Spleen (tissue), 11 donors: ENCODE data around the gene ADARB2. TPM values are rescaled to one million over a fixed set of nuclear protein-coding genes. Genes with fewer than 3 reads are reported as not detected.
"Not testable (repeated sequence)": the region's sequence is repeated elsewhere in the genome, so short reads cannot be mapped to it uniquely, and the experiment has no call there.

Experiments
- DNase-seq: peaks from one replicate; pipeline ENCODE4 v3.0.0-alpha.2; 2020
- H3K27ac ChIP-seq, 8 donors: fragments of 200-600 bp; sonication (generic) in 7 of 8; 1 replicate in 4 of 8; 2 replicates in 4 of 8; pipeline versions ENCODE4 v1.5.0 to v1.8.0; 2016 to 2021; ENCODE audit warnings: inconsistent platforms in 4 of 8, mild to moderate bottlenecking in 4 of 8, moderate library complexity in 1 of 8
- H3K27me3 ChIP-seq, 7 donors: fragments of 200-600 bp; sonication (generic) in 6 of 7; replicated peaks in 1 of 7; 1 replicate in 4 of 7; 2 replicates in 3 of 7; pipeline versions ENCODE4 v1.5.0 to v1.8.0; 2016 to 2021; ENCODE audit warnings: inconsistent platforms in 3 of 7, mild to moderate bottlenecking in 1 of 7
- H3K36me3 ChIP-seq, 6 donors: fragments of 200-600 bp; sonication (generic) in 5 of 6; 1 replicate in 4 of 6; 2 replicates in 2 of 6; pipeline versions ENCODE4 v1.5.0 to v1.8.0; 2016 to 2021; ENCODE audit warnings: inconsistent platforms in 2 of 6
- H3K4me1 ChIP-seq, 6 donors: fragments of 200-600 bp; sonication (generic) in 5 of 6; 1 replicate in 3 of 6; 2 replicates in 3 of 6; pipeline versions ENCODE4 v1.5.0 to v1.8.0; 2016 to 2021; ENCODE audit warnings: inconsistent platforms in 3 of 6
- H3K4me3 ChIP-seq, 8 donors: fragments of 200-600 bp; sonication (generic) in 7 of 8; 1 replicate in 4 of 8; 2 replicates in 4 of 8; pipeline versions ENCODE4 v1.5.0 to v1.8.0; 2016 to 2021; ENCODE audit warnings: inconsistent platforms in 4 of 8, mild to moderate bottlenecking in 4 of 8, moderate library complexity in 2 of 8
- H3K9me3 ChIP-seq, 8 donors: fragments of 200-600 bp; sonication (generic) in 7 of 8; 1 replicate in 4 of 8; 2 replicates in 4 of 8; pipeline versions ENCODE4 v1.5.0 to v1.8.0; 2016 to 2021; ENCODE audit warnings: inconsistent platforms in 4 of 8
- CTCF ChIP-seq, 11 experiments: fragments of 200-600 bp in 7 of 11; fragments of 450-650 bp in 4 of 11; sonication (generic) in 4 of 11; IDR thresholded peaks in 8 of 11; conservative IDR thresholded peaks in 3 of 11; 1 replicate in 7 of 11; 2 replicates in 4 of 11; pipeline versions ENCODE4 v1.4.0 to v1.8.0; 2016 to 2021; ENCODE audit warnings: antibody characterized with exemption in 11 of 11, inconsistent platforms in 4 of 11, mild to moderate bottlenecking in 1 of 11
- POLR2A ChIP-seq, 3 donors: fragments of 450-650 bp; IDR thresholded peaks; one replicate each; pipeline ENCODE4 v1.5.1; 2017; ENCODE audit warnings: antibody characterized with exemption in 3 of 3, mild to moderate bottlenecking in 1 of 3
- POLR2AphosphoS5 ChIP-seq, 3 donors: sonication (generic); formaldehyde crosslinking; IDR thresholded peaks; one replicate each; pipeline ENCODE4 v1.5.1; 2017; ENCODE audit warnings: antibody characterized with exemption in 3 of 3
- WGBS, 5 donors: extraction: QIAGEN DNeasy Blood & Tissue Kit in 3 of 5; methylation state at CpG; one replicate each; pipeline versions ENCODE4 v1.1.5 to v1.1.7; 2013 to 2018; 5-methylcytosine and 5-hydroxymethylcytosine counted together
- intact Hi-C: fragments of 100-400 bp; cut with DNase I; formaldehyde crosslinking; loops from one replicate; pipeline ENCODE4 v1.15.0; 2023; ENCODE audit warnings: low total_unique reads
- polyA plus RNA-seq, 3 donors: library from polyadenylated mRNA; stranded (reverse); fragments of 200-250 nt; gene quantifications; one replicate each; pipeline ENCODE4 v1.2.1, GENCODE V29; 2013
- total RNA-seq, 7 donors: library from RNA; depleted of rRNA in 3 of 7; stranded (reverse); fragments of >200 nt in 3 of 7; fragmentation: NEBNext Ultra II Directional in 4 of 7; extraction: Animal tissue kit (Norgen Biotek cat#: 25700) in 4 of 7; gene quantifications; one replicate each; pipeline versions ENCODE4 v1.1.0 to v1.2.1, GENCODE V29; 2016 to 2021
- donor health status: healthy with polysubstance abuse.
- donor health status: DM: no; HTN: no; CAD: no; lungs with moderate emphysema.
- donor health status: DM: no; HTN: no; CAD: no.
- donor health status: Bipolar disorder and iron deficiency.
- donor health status: healthy.
- donor health status: DM: no; HTN: no; CAD: no.
- donor health status: DM: yes; HTN: yes; CAD: no.

The ADARB2 gene
- total and polyA plus RNA-seq, 10 donors, result 0.05 to 8.1 (median 0.96) TPM

- intact Hi-C loops, result no loop called here
- 64 to 88% (median 68%) methylated on average over 3 of the region's 3 CpGs for WGBS, 5 donors
- no peaks in the 10 kb centered on the region for H3K36me3 ChIP-seq
- no peaks in the 10 kb centered on the region for H3K27me3 ChIP-seq
- no peak for DNase-seq
- H3K4me3 ChIP-seq, result no peak overlapping the region
- H3K27ac ChIP-seq, result no peak overlapping the region
- H3K4me1 ChIP-seq, result no peaks in the 10 kb centered on the region
- TF ChIP-seq POLR2A (IDR thresholded peaks at IDR 0.05) (no peak), POLR2AphosphoS5 (IDR thresholded peaks at IDR 0.05) (no peak)
- peaks cover 0 to 24% (median 19%) of the 10 kb centered on the region in 8 donors for H3K9me3 ChIP-seq
These were observed 305.2 kb downstream of the ADARB2 start for GRCh38 chr10:1432161-1432560.

DNA sequence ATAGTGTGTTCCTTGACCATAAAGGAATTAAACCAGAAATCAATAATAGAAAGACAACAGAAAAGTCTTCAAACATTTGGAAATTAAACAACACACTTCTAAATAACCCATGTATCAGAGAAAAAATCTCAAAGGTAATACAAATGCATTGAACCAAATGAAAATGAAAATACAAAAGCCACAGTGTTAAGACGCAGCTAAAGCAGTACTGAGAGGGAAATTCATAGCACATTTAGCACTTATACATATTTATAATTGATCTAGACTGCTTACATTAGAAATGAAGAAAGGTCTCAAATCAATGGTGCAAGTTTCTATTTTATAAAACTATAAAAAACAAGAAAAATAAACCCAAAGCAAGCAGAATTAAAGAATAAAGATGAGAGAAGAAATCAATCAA lies 306.1 kb downstream of the ADARB2 start:
- no peak for TF ChIP-seq CTCF (IDR thresholded peaks at IDR 0.05 in 8 of 11, conservative IDR thresholded peaks at IDR 0.05 in 3 of 11)
- TF ChIP-seq POLR2AphosphoS5 (IDR thresholded peaks at IDR 0.05), result no peak
- no peak for TF ChIP-seq POLR2A (IDR thresholded peaks at IDR 0.05)
- 93 to 96% (median 94%) methylated on average over 1 of the region's 1 CpG for WGBS, 5 donors
- peaks cover 0 to 24% (median 19%) of the 10 kb centered on the region in 8 donors for H3K9me3 ChIP-seq
- H3K27me3 ChIP-seq, result peaks cover 0 to 6% (median 0%) of the 10 kb centered on the region in 7 donors
- H3K4me3 ChIP-seq, result no peak overlapping the region
- no peaks in the 10 kb centered on the region for H3K36me3 ChIP-seq
- intact Hi-C loops, result no loop called here
- H3K27ac ChIP-seq, result no peak overlapping the region
- DNase-seq, result no peak
- H3K4me1 ChIP-seq, result peaks cover 0 to 7% (median 0%) of the 10 kb centered on the region in 6 donors

GRCh38 chr10:1427521-1428186 lies 309.7 kb downstream of the ADARB2 start:
- H3K4me1 ChIP-seq, result peaks cover 0 to 32% (median 8%) of the 10 kb centered on the region in 6 donors
- H3K27me3 ChIP-seq, result peaks cover 0 to 21% (median 0%) of the 10 kb centered on the region in 7 donors
- H3K9me3 ChIP-seq, result peaks cover 0 to 24% (median 19%) of the 10 kb centered on the region in 8 donors
- H3K36me3 ChIP-seq, H3K27ac ChIP-seq, intact Hi-C loops, H3K4me3 ChIP-seq, DNase-seq: not testable (repeated sequence)
- WGBS, 5 donors, result 51 to 62% (median 59%) methylated on average over 3 of the region's 3 CpGs

- 81 to 93% (median 90%) methylated on average over 6 of the region's 6 CpGs for WGBS, 5 donors
- Histone ChIP-seq H3K9me3 (peaks cover 0 to 22% (median 18%) of the 10 kb centered on the region in 8 donors), H3K4me3 (no peak overlapping the region), H3K4me1 (peaks cover 0 to 34% (median 8%) of the 10 kb centered on the region in 6 donors), H3K36me3 (no peaks in the 10 kb centered on the region), H3K27ac (peak overlapping the region in 1 of 8 donors; percentile 46), H3K27me3 (peaks cover 0 to 22% (median 0%) of the 10 kb centered on the region in 7 donors)
- DNase-seq, result no peak
- TF ChIP-seq POLR2A (IDR thresholded peaks at IDR 0.05) (no peak), CTCF (IDR thresholded peaks at IDR 0.05 in 8 of 11, conservative IDR thresholded peaks at IDR 0.05 in 3 of 11) (no peak), POLR2AphosphoS5 (IDR thresholded peaks at IDR 0.05) (no peak)
- intact Hi-C loops, result no loop called here
These were observed 310.5 kb downstream of the ADARB2 start for GRCh38 chr10:1426786-1427185.

- peaks cover 0 to 43% (median 8%) of the 10 kb centered on the region in 6 donors for H3K4me1 ChIP-seq
- H3K9me3 ChIP-seq, result peaks cover 0 to 12% (median 10%) of the 10 kb centered on the region in 8 donors
- peaks cover 0 to 25% (median 0%) of the 10 kb centered on the region in 7 donors for H3K27me3 ChIP-seq
- intact Hi-C loops, result no loop called here
- H3K36me3 ChIP-seq, result no peaks in the 10 kb centered on the region
- H3K4me3 ChIP-seq, result no peak overlapping the region
- no peak for DNase-seq
- TF ChIP-seq POLR2AphosphoS5 (IDR thresholded peaks at IDR 0.05) (no peak), POLR2A (IDR thresholded peaks at IDR 0.05) (no peak), CTCF (IDR thresholded peaks at IDR 0.05 in 8 of 11, conservative IDR thresholded peaks at IDR 0.05 in 3 of 11) (no peak)
- 17 to 29% (median 23%) methylated on average over 7 of the region's 7 CpGs for WGBS, 5 donors
- H3K27ac ChIP-seq, result peak overlapping the region in 2 of 8 donors; percentile 41 to 46
These were observed 311.4 kb downstream of the ADARB2 start for GRCh38 chr10:1425879-1426278.
